GM18499 (cell line): ENCODE results near the gene LRRC14B.

Experiments
- ATAC-seq: cut with Tn5 transposase; IDR thresholded peaks from one replicate; pipeline ENCODE4 v1.9.1; 2021; ENCODE audit warnings: moderate number of reproducible peaks; ENCODE audit not compliant: insufficient read depth, unreplicated experiment

LRRC14B gene

GRCh38 chr5:172841-173251 is 18.4 kb upstream of the LRRC14B start:
- no peak for ATAC-seq

- no peak for ATAC-seq
Observed at GRCh38 chr5:173392-174290, 17.7 kb upstream of the LRRC14B start.

DNA sequence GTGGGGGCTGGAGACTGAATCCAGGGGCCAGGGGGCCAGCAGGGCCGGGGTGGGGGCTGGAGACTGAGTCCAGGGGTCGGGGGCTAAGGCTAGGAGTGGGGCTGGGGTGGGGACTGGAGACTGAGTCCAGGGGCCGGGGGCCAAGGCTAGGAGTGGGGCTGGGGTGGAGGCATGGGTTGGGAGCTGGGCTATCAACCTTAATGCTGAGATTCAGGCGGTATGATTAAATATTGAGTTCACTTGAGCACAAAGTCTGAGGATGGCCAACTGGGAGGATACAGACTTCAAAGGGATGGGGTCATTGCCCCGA is 17.0 kb upstream of the LRRC14B start:
- no peak for ATAC-seq

- ATAC-seq, result no peak
Observed at GRCh38 chr5:174876-175465, 16.3 kb upstream of the LRRC14B start.

DNA sequence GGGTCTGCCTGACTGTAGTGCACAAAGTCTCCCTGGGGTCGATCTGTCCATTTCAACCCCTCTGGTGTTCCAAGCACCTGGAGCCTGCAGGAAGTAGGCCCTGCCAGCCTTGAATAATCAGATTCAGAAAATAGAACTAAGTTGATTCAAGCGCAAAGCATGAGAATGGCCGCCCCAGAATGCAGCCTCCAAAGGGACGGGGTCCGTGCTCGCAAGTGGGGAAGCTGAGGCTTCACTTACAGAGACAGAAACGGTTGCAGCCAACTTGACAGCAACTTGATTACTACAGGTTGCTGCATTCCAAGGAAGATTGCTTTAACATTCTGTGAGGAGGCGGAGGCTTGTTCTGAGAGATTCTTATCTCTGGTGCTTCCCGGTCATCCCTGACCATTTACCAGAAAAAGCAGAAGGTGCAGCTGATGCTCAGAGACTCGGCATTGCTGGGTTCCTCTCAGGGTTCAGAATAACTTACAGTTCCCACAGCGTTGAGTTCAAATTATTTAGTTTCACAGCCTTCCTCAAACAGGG is 14.9 kb upstream of the LRRC14B start:
- no peak for ATAC-seq

GRCh38 chr5:178110-178509 is 13.2 kb upstream of the LRRC14B start:
- no peak for ATAC-seq

GRCh38 chr5:179401-179800 is 11.9 kb upstream of the LRRC14B start:
- ATAC-seq, result no peak

- ATAC-seq, result no peak
Observed at GRCh38 chr5:180286-180918, 10.9 kb upstream of the LRRC14B start.

DNA sequence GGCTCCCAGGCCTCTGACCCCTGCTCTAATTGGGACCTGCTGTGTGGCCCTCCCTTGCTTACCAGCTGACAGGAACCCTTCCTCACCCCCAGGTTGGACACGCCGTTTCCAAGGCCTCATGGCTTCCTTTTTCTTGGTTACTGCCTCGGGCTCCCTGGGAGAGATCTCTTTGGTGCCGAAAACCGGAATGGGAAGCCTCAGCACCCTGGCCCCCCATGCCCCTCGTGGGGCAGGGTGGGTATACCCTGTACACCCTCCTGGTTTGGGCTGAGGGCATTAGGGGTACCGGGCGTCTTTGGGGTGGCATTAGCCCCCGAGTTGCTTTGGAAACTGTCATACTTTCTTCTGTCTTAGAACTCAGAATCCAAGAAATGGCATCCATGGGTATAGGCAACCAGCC is 10.1 kb upstream of the LRRC14B start:
- no peak for ATAC-seq

DNA sequence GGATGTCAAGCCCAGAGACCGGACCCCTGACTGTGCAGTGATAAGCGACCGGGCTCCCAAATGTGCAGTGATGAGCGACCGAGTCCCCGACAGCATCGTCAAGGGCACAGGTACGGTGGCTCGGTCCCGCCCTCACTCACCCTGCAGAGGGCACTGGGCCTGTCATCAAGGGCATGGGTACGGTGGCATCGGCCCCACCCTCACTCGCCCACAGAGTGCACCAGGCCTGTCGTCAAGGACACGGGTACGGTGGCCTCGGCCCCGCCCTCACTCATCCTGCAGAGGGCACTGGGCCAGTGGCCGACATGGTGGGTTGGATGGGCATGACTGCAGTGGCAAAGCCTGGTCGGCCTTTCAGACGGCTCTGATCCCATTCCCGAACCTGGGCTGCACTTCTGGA is 9.7 kb upstream of the LRRC14B start:
- no peak for ATAC-seq

GRCh38 chr5:182126-182525 is 9.2 kb upstream of the LRRC14B start:
- ATAC-seq, result no peak

DNA sequence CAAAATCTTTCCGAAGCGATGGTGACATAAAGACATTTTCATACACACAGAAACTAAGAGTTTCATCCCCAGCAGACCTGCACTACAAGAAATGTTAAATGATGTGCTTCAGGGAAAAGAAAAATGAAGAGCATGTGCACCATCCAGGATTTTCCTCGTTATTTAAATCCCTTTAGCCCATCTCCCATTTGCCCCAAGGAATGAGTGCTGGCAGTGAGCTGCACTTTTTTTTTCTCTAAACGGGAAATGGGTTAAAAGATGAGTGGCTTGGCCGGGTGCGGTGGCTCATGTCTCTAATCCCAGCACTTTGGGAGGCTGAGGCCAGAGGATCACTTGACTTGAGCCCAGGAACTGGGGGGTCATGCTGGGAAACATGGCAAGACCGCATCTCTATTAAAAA is 6.8 kb upstream of the LRRC14B start:
- ATAC-seq, result no peak

GRCh38 chr5:185095-186070 is 5.9 kb upstream of the LRRC14B start:
- ATAC-seq, result no peak

GRCh38 chr5:186091-187041 is 4.9 kb upstream of the LRRC14B start:
- ATAC-seq, result no peak

DNA sequence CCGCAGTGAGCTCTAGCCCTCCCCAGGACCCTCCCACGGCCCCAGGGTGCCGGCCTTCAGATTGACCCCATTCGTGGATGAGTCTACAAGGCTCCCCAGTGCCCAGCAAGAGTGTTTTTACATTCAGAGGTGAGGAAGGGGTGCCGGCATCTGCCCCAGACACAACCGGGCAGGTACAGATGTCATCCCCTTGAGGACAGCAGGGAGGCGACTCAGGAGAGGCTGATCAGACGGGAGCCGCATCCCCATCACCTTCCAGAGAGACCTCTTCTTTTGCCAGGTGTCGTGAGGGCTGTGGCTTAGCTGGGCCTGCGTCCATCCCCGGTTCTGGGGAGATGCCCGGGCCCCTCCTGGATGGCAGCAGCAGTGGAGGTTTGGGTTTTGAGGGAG is 4.3 kb upstream of the LRRC14B start:
- no peak for ATAC-seq

DNA sequence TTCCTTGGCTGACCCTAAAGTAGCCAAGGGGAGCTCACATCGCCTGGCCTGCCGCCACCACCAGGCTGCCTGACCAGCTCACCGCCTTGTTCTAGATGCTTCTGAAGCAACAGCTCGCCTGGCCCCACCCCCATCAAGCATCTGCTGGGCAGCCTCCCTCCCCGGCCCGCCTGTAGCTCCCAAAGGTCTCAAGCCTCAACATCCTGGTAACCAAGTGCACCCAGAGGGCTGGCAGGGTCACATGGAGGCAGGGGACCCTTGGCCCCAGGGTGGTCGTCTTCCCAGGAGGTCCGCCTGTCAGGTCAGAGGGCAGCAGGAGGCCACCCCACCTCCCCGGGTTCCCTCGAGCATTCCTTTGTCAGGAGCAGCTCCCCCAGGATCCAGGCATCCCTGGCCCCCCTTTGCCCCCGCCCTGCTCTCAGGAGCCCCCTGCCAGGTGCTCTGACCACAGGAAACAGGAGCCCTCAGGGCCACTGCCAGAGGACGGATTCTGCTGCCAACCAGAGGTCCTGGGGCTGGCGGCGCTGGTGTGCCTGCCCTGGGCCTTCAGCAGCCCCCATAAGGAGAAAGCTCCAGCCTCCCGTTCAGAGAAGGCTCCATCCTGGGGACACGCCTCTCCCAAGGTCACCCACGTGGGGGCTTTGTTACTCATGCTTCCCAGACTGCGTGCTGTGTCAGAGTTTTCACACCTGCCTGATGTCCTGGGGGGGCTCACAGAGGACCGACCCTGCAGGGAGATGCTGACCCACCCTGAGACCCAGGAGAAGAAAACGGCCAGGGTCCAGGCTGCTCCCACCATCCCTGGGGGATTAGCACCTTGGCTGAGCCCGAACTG is 3.5 kb upstream of the LRRC14B start:
- no peak for ATAC-seq

DNA sequence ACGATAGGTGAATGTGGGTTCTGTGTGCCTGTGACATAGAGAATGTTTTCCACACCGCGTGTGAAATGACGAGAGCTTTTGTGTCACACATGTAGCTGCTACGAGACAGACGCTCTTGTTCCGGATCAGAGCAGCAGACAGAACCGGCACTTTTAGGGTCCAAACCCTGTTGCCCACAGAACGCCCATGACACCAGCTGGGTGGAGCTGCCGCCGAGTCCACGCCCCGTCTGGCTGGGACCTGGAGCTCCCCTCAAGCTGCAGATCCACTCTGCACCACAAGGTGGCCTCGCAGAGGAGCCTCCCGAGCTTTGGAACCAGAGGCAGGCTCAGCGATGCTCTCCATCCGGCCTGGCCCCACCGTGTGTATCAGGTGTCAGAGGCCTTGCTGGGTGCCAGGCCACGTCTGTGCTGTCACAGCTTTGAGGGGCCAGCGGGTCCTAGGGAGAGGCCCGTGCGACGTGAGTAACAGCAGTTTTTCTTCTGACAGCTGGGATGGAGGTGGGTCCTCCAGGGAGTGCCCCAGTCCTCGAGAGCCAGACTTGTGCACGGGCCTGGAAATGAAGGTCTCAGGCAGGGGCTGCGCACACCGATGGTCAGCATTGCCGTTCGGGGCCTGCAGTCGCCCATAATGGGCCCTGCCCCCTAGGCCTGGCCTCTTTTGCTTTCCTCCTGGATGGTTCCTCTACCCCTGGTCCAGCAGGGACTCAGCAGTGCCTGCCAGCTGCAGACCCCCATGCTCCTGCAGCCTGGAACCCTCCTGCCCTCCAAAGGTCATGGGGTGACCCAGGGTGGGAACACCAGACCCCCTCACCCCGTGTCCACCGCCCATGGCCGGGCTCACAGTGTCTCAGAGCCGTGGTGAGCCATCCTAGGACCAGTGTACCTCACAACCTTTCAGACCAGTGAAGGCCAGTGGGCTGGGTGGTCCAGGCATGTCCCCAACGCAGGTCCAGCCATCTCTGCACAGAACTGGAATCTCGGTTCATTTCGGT is 2.5 kb upstream of the LRRC14B start:
- ATAC-seq, result no peak
